ENCODE results near the gene CHCHD4. TPM values are rescaled to one million over a fixed set of nuclear protein-coding genes. Genes with fewer than 3 reads are reported as not detected.
A peak's percentile ranks its signal among the peaks of the same experiment; 100 is the strongest.

CHCHD4 gene
- total and polyA plus RNA-seq, 2 of the 13 experiments (the other 11 are each of a cell fraction or from before 2014, with no cell fraction given): 15.8 to 24.1 TPM

- no peak; the same call in 1 of the 2 replicates for TF ChIP-seq ZFP91 (CRISPR knock-in tag; IDR thresholded peaks at IDR 0.05; ENCODE audit: borderline replicate concordance)
- no peak for TF ChIP-seq RFX1 (IDR thresholded peaks at IDR 0.05)
- TF ChIP-seq POGK (CRISPR knock-in tag; conservative IDR thresholded peaks at IDR 0.05): no peak
- TF ChIP-seq KLF6 (CRISPR knock-in tag; IDR thresholded peaks at IDR 0.05): no peak
- peak; percentile 90 for TF ChIP-seq ZNF772 (CRISPR knock-in tag; IDR thresholded peaks at IDR 0.05)
- no peak for TF ChIP-seq ZFYVE20 (CRISPR knock-in tag; IDR thresholded peaks at IDR 0.05; ENCODE audit: borderline replicate concordance, low read depth)
- no peak; the same call in 1 of the 2 replicates for TF ChIP-seq PATZ1 (CRISPR knock-in tag; IDR thresholded peaks at IDR 0.05)
- no peak for TF ChIP-seq KAT8 (CRISPR knock-in tag; IDR thresholded peaks at IDR 0.05)
- TF ChIP-seq MXD3 (CRISPR knock-in tag; IDR thresholded peaks at IDR 0.05): no peak
- no peak for TF ChIP-seq IKZF4 (CRISPR knock-in tag; IDR thresholded peaks at IDR 0.05; ENCODE audit: borderline replicate concordance, low read depth, not compliant biosample characterization)
- no peak; the same call in 1 of the 2 replicates for TF ChIP-seq HMGXB3 (CRISPR knock-in tag; IDR thresholded peaks at IDR 0.05; ENCODE audit: borderline replicate concordance)
- TF ChIP-seq IRF2 (CRISPR knock-in tag; IDR thresholded peaks at IDR 0.05): no peak
- no peak for TF ChIP-seq THAP7 (CRISPR knock-in tag; IDR thresholded peaks at IDR 0.05)
- no peak for TF ChIP-seq ZNF446 (CRISPR knock-in tag; IDR thresholded peaks at IDR 0.05)
- TF ChIP-seq DNMT3B (CRISPR knock-in tag; conservative IDR thresholded peaks at IDR 0.05): no peak
- no peak; the same call in 1 of the 2 replicates for TF ChIP-seq TARDBP (CRISPR knock-in tag; IDR thresholded peaks at IDR 0.05)
Observed at GRCh38 chr3:14125193-14126016, 735 bp upstream of the CHCHD4 start (continued).
